Breast epithelium (tissue), 3 donors: Measurements from ENCODE around the gene NRN1L.

Source experiments
- CTCF ChIP-seq, 3 donors: fragments of 450-650 bp; IDR thresholded peaks; one replicate each; pipeline ENCODE4 v1.5.1; 2016 to 2017; ENCODE audit warnings: antibody characterized with exemption in 3 of 3, mild to moderate bottlenecking in 3 of 3, moderate library complexity in 3 of 3
- POLR2A ChIP-seq: fragments of 450-650 bp; IDR thresholded peaks from one replicate; pipeline ENCODE4 v1.6.1; 2016; ENCODE audit warnings: antibody characterized with exemption, mild to moderate bottlenecking, moderate library complexity
- POLR2AphosphoS5 ChIP-seq, 3 donors: sonication (generic); formaldehyde crosslinking; IDR thresholded peaks; one replicate each; pipeline ENCODE4 v1.6.1; 2017; ENCODE audit warnings: antibody characterized with exemption in 3 of 3

GRCh38 chr16:67901734-67902133, 17.0 kb downstream of the NRN1L start:
- no peak for TF ChIP-seq CTCF (IDR thresholded peaks at IDR 0.05)
- no peak for TF ChIP-seq POLR2A
- TF ChIP-seq POLR2AphosphoS5 (IDR thresholded peaks at IDR 0.05), result no peak
